NOMO-1 treated with dmso at 0.1 percent for 144 hours (cell line): Measurements from ENCODE around the gene KPRP.

Experiments used
- DNase-seq: peaks from one replicate; lab custom pipeline; 2025; ENCODE audit not compliant: unreplicated experiment; lab: John Stamatoyannopoulos, UW

Gene KPRP

GRCh38 chr1:152757747-152758146 is at the start of gene KPRP:
TSS of gene KPRP (plus strand) at chr1:152758025. CDS start at chr1:152759589, 1,564 bp downstream.
- no peak for DNase-seq

DNA sequence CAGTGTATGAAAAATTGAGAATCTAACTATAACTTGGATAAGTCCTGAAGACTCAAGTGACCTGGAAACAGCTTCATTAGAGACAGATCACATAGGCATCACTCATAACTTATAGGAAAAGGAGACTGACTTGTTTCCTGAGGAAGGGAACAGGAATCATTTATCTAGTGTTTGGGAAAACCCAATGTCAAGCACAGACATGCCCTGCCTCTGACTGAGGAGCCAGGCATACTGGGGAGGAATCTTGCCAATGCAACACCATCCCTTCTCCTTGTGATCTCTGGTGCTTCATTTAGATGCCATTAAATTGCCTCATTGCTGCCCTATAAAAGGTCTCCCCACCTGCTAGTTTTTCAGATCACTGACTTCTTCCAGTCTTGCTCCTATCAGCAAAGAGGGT is 39.6 kb upstream of the KPRP start:
- no peak for DNase-seq

DNA sequence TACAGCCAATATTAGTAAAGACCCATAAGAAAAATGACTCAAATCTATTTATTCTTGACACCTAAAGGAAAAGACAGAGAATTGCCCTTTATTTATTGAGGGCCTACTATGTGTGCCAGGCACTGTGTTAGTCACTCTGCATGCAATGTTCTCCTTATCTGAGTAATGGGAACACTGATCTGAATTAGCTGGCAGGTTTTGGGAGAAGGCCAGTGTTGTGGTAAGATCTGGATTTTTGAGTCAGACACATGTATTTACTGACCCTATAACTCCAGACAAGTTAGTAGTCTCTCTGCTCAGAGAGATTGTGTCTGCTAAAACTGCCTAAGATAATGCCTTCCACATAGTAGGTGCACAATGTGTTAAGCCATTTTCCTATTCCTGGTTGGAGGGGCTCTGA is 32.6 kb upstream of the KPRP start:
- no peak for DNase-seq

DNA sequence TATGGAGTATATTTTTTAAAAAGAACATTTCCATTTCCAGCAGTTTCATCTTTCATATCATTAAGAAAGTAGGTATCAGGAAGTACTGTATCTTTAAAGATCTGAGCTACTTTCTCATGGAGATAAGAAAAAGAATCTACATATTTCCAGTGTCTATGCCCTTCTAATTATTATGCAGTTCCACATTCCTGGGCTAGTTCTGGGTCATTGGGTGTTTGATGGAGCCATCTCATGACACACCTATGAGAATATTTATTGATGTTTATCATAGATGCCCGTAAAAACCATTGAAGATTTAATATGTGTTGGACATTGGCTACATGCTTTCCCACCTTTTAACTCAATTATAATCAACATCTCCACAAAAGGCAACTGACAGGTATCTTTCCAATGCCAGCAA is 28.8 kb upstream of the KPRP start:
- no peak for DNase-seq

DNA sequence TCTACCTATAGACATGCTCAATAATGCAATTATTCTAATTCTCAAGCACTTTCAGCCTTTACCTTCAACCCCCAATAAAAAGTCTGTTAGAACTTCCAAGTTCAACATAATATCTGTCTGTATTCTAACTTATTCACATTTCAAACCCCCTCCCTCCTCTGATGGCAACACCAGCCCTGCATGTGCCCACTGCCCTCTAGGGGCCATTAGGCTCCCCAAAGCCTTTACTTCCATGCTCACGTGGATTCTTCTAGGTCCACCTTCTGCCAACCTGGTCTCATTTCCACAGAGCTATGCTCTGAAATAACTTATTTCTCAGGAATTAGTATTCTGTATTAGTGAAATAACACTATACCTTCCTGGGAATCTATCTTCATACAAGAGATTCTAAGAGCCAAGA is 22.2 kb upstream of the KPRP start:
- no peak for DNase-seq

DNA sequence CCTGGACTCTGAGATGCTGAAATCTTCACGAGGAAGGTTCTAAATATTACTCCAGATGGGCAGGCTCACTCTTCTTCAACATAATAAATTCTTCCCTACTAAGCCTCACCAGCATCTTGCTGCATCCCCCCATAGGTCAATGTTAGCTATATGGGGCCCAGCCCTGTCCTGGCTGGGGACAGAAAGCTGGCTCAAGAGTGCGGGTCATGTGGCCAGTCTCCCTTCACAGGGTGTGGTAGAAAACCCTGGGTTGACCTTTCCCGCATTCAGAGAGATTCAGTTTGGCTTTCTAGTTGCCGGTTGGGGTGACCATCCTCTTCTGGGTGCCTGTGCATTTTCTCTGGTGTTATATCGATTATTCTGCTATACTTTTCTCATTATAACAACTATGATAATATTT is 19.8 kb upstream of the KPRP start:
- no peak for DNase-seq

- DNase-seq = no peak
These were observed 18.0 kb upstream of the KPRP start for GRCh38 chr1:152739841-152740240.

DNA sequence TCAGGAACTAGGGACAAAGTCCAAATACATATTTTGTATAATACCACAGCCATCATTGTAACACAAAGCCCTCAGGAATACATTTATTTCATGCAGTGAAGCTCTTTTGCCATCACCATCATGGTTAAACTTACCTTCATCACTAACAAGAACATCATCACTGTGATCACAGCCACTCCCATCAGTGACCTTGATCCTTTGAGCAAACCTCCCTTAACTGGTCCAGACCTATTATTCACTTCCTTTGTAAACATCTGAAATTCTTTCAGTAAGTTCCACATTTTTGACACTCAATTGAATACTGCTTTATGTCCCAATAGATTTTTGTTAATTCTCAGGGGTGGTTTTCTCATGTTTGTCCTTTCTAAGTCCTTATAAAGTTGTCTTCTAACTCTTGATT is 16.2 kb upstream of the KPRP start:
- no peak for DNase-seq

DNA sequence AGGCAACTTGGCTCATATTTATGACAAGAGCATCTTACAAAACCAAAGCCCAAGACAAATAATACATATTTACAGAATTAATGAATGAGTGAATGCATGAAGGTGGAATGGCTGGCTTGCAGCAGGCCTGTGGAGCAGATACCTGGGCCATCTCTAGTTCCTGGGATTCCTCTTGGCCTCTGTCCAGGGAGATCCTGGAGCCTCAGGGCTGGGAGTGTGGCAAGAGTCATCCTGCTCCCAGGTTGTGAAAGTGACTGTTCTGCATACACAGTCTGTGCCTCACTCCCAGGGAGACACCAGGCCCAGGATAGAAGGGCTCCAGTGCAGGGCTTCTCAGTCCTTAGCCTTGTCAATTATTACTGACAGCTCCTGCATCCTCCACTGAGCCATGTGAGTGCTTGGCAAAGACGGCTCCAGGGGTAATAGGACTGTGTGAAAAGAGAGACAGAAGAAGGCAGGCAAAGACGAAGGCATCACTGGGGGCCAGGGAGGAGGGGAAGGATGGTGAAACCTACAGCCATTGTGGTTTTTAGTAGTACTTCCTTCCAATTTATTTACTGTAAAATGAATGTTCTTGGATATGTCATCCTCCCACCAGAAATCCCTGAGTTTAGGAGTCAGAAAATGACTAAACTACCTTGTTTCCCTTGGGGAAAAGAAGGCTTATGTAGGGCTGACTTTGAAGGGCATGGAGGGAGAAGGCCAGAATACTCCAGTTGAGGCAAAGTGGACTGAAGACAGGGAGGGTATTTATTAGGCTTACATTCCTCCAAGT is 14.3 kb upstream of the KPRP start:
- DNase-seq = no peak

- DNase-seq = no peak
These were observed 12.5 kb upstream of the KPRP start for GRCh38 chr1:152745289-152745704.

- no peak for DNase-seq
These were observed 11.9 kb upstream of the KPRP start for GRCh38 chr1:152745765-152746444.

GRCh38 chr1:152747831-152748230 is 10.0 kb upstream of the KPRP start:
- DNase-seq = no peak

- DNase-seq = no peak
These were observed 5.6 kb upstream of the KPRP start for GRCh38 chr1:152752225-152752624.

DNA sequence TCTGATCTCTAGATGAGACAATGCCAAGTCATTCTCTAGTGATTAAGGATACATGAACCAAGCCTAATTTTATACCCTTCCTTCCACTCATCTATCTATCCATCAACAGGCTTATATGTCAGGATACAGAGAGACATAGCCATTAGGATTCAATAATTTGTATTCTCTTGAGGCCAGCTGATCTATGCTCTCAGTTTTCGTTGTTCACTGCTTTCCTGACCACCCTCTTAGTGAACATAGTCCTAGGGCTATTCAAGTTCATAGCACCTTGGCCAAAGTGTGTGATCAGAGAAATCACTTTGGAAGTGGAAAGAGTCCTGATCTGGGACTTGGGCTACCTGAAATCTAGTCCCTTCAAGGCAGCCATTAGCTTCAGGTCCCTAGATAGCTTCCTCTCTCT is 4.2 kb upstream of the KPRP start:
- no peak for DNase-seq

DNA sequence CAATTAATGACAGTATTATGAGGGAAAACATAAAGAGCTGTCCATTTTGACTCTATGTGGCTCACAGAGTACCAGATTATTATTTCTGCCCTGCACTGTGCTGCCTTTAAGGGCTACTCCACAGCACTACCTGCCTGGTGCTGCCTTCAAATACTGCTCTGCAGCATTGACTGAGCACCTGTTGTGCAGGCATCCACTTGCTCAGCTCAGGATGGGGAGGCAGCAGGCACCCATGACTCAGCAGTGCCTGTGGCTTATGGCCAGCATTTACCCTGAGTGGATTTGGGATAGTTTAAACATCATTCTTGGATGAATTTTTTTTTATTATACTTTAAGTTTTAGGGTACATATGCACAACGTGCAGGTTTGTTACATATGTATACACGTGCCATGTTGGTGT is 953 bp upstream of the KPRP start:
- DNase-seq = no peak

- DNase-seq = no peak
These were observed 811 bp downstream of the KPRP start for GRCh38 chr1:152758636-152759035.

- DNase-seq = no peak
These were observed 1.8 kb downstream of the KPRP start for GRCh38 chr1:152759453-152760173.

- no peak for DNase-seq
These were observed 2.8 kb downstream of the KPRP start for GRCh38 chr1:152760551-152761190.

- DNase-seq = no peak
These were observed 3.9 kb downstream of the KPRP start for GRCh38 chr1:152761609-152762213.

DNA sequence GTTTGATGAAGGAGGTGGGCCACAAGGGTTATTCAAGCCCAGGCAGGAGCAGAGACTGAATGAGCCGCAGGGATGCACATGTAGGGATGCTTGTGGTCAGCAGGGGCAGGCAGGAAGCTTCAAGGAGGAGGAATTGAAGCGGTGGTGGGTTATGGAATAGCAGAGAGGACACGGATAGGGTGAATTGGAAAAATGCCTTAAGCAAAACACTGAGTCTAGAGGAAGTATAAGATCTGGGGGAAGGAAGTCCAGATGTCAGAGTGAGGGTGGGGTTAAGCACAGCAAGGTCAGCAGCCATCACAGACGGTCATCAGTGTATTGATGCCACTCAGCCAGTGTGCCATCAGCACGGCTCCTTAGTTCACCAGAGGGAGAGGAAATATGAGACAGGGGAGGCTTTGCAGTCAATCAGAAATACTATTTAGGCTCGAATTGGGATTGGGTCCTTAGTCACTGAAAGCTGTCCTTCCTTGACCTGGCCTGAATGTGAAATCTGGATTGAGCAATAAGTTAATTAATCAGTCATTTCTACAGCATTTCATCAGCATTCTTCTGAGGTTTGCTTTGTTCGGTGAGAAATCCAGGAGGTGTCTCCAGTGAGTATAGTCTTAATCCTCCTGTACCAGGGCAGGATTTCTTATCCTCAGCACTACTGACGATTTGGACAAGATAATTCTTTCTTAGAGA is 11.2 kb downstream of the KPRP start:
- no peak for DNase-seq

GRCh38 chr1:152770411-152770810 is 12.6 kb downstream of the KPRP start:
- no peak for DNase-seq
